ENCODE results near the gene ZFP90.

The ZFP90 gene

GRCh38 chr16:68612996-68613395 is 73.9 kb downstream of the ZFP90 start:
- no peaks in the 10 kb centered on the region for H3K27me3 ChIP-seq (ENCODE audit: insufficient read depth, insufficient read length)
- no peak overlapping the region for H3K9ac ChIP-seq (ENCODE audit: insufficient read length, low read depth)
- H3K36me3 ChIP-seq (ENCODE audit: insufficient read depth, insufficient read length, low read length), result no peaks in the 10 kb centered on the region
- H3K4me1 ChIP-seq (ENCODE audit: insufficient read depth, insufficient read length), result no peaks in the 10 kb centered on the region
- no peak overlapping the region for H3K4me3 ChIP-seq (ENCODE audit: insufficient read length, low read depth)
- no peak for TF ChIP-seq SUZ12 (IDR thresholded peaks at IDR 0.05; ENCODE audit: extremely low read depth, insufficient read depth, insufficient read length)
- no peak for TF ChIP-seq ZNF274 (IDR thresholded peaks at IDR 0.05; ENCODE audit: low read depth, low read length)
- TF ChIP-seq YY1 (IDR thresholded peaks at IDR 0.05; ENCODE audit: insufficient read depth, insufficient read length), result no peak
- no peak for DNase-seq (ENCODE audit: low read depth, low spot score)
- H3K9me3 ChIP-seq (ENCODE audit: insufficient read depth, low read length), result peaks cover 19% of the 10 kb centered on the region

DNA sequence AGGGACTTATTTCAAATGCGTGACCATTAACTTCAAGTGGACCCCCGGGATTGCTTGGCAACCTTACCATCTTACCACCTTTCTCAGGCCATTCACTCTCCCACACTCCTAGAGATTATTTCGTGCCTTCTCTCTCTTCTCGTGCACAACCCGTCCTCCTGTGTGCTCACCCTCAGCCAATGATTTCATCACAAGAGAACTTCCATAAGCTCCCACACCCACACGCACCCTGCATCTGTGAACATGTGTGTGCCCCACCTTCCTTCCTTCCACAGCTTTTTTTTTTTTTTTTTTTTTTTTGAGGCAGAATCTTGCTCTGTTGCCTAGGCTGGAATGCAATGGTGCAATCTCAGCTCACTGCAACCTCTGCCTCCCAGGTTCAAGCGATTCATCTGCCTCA is 78.6 kb downstream of the ZFP90 start:
- no peak for DNase-seq (ENCODE audit: low read depth, low spot score)
- H3K4me3 ChIP-seq (ENCODE audit: insufficient read length, low read depth), result no peak overlapping the region
- H3K27me3 ChIP-seq (ENCODE audit: insufficient read depth, insufficient read length), result no peaks in the 10 kb centered on the region
- H3K4me1 ChIP-seq (ENCODE audit: insufficient read depth, insufficient read length), result no peaks in the 10 kb centered on the region
- no peak overlapping the region for H3K9ac ChIP-seq (ENCODE audit: insufficient read length, low read depth)
- TF ChIP-seq SUZ12 (IDR thresholded peaks at IDR 0.05; ENCODE audit: extremely low read depth, insufficient read depth, insufficient read length) (no peak), YY1 (IDR thresholded peaks at IDR 0.05; ENCODE audit: insufficient read depth, insufficient read length) (no peak), ZNF274 (IDR thresholded peaks at IDR 0.05; ENCODE audit: low read depth, low read length) (no peak)
- H3K36me3 ChIP-seq (ENCODE audit: insufficient read depth, insufficient read length, low read length), result no peaks in the 10 kb centered on the region
- peaks cover 22% of the 10 kb centered on the region for H3K9me3 ChIP-seq (ENCODE audit: insufficient read depth, low read length)

Measured in NT2/D1 (cell line).